Stimulated activated CD8-positive, alpha-beta memory T cell treated with anti-CD3 and anti-CD28 coated beads, Interleukin-12 subunit alpha, Interleukin-12 subunit beta, amount 100 ng/mL, for 24 hours (primary cell): ENCODE data around the gene NACAD.
A peak's percentile ranks its signal among the peaks of the same experiment; 100 is the strongest.

ENCODE experiments used
- DNase-seq: peaks from one replicate; pipeline ENCODE4 v3.0.0-alpha.2; 2020; ENCODE audit errors: extremely low read depth

The NACAD gene

DNA sequence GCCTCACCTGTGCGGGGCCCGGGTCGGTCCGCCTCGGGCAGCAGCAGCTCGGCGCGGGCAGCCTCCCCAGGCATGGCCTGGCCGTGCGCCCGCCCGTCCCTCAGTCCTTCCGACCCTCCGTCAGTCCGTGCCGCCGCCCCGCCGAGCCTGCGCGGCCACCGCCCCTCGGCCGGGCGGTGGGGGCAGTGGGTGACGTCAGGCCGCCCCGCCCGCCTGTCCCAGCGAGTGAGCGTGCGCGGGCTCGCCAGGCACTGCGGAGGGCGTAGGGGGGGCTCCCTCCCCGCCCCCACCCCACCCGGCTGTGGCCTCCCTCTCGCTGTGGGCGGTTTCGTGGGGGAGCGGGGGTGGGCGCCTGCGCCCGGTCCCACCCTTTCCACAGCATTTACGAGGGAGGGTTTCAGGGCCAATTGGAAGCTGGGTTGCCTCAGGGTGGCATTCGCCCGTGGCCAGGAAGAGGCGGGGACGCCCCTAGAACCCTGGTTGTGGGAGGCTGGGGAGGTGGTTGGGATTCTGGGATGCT is at the start of gene NACAD:
NACAD (minus strand) TSS at position 149 of the 520 bp plus-strand sequence; CDS start at position 74, 75 bp downstream.
- no peak for DNase-seq

DNA sequence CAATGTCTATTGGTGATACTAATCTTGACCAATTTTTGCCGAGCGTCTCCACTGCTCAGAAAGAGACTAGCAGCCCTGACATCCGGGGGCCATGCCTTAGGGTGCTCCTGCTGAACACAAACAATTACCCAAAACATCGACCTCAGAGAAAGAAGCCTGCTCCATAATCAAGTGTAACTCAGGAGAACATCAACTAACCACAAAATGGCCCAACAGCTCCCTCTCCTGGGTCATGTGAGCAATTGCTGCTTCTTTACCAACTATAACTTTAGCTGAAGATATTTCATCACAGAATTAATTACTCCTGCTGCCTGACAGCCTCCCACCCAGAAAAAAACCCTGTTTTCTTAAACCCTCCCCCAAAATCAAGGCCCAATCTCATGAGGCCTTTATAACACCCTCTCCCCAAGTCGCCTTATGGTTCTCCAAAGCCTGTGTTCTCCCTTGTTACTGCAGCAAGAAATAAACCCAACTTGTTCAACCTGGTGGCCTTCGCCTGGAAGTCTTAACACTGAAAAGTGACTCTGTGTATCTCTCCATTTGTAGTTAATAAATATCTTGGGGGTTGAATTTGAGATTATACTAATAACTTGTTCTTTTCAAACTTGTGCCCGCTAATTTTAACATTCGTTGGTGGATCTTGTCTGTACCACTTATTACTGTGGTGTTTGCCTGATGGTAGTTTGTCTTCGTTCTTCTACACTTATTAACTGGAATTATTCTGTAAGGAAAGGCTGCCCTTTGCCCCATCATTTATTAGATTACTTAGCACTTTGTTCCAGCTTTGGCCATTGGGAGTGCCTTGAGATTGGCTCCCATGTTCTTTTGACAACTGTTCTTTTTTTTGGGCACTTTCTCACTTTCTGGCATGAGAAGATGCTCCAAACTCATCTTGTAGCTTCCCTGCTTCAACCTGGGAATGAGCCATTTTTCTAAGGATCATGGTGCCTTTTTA is 47.6 kb upstream of the NACAD start:
- peak; percentile 12 for DNase-seq

DNA sequence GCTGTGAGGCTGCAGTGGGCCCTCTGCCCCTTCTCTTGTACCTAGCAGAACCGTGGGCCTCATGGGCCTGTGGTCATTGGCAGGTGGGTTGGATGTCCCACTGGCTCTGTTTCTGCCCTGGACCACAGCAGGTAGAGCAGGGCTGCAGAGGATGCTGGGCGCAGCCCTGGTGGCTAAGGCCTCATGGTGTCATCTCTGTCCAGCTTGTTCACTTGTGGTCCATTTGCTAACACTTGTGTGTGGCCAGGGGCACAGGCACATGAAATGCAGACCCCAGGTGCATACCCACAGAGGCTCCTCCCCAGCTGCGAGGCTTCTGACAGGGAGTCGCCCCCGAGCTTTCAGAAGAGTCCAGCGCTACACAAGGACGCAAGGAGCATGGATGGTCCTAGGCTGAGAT is 45.1 kb upstream of the NACAD start:
- no peak for DNase-seq

DNA sequence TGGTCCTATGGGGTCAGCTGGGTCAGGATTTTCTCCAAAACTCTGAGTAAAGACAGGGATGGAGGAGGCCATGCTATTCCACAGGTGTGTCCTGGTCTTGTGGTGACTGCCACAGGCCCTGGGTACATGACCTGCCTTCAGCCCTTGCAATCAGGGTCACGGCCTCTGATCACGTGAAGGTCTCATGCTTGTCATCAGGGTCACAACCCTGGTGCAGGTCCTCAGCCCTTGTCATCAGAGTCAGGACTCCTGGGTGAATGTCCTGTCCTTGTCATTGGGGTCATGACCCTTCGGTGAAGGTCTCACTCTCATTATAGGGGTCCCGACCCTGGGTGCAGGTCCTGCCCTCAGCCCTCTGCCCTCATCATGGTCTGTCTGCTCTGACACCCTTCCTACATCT is 44.6 kb upstream of the NACAD start:
- no peak for DNase-seq

GRCh38 chr7:45132708-45133320 is 44.0 kb upstream of the NACAD start:
- DNase-seq, result no peak

DNA sequence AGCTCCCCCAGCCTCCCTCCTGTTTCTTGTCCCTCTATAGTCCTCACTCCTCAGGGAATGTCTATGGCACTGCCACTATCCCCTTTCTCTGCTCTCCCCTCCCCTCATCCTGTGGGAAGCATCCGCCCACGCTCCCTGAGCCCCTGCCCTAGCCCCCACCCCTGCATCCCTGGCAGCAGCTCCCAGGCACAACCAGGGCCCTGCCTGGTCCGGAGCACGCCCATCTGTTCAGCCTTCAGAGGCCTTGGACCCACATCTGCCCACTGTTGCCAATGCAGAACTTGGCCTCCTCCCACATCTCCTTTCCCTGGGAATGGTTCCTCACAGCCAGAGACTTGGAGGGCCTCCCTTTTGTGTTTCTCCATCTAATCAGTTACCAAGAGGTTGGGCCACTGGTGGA is 43.1 kb upstream of the NACAD start:
- DNase-seq, result no peak

DNA sequence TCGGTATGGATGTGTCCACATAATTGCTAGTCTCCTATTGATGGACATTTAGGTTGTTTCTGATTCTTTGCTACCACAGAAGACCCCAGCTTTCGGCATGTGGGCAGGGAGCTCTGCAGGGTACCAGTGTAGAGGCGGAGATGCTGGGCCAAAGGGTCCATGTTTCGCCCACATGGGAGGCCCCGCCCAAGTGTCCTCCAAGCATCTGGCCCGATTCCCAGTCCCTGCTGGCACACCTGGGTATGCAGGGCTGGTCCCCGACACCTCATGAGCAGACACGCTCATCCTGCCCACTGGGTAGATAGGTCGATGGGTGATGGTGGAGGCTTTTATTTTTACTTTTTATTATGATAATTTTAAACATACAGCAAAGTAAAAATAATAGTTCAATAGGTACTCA is 42.1 kb upstream of the NACAD start:
- no peak for DNase-seq

GRCh38 chr7:45129906-45130305 is 41.1 kb upstream of the NACAD start:
- DNase-seq, result no peak

DNA sequence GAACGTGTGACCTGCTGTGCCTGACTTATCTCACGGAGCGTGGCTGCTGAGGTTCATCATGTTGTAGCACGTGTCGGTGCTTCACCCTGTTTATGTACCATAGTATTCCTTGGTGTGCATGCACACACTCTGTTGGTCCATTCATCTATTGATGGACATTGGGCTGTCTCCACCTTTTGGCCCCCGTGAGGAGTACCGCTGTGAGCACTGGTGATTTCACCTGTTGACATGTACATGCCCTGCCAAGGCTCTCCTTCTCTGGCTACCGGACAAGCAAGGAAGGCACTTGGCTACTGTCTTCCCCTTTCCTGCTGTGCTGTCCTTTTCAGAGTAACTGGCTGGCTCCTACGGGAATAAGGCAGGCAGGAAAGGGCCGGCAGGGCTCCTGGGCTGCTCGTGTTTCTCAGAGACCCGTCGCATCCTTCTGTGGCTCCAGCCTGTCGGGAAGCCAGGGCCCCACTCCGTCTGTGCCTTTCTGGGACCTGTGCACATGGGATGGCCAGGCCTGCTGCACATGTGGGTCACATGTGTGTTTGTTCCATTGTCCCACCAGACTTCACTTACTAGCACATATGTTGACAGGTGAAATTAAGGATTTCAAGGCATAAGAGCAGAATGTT is 40.5 kb upstream of the NACAD start:
- DNase-seq, result no peak

- DNase-seq, result no peak
Observed at GRCh38 chr7:45126920-45127319, 38.2 kb upstream of the NACAD start.

- no peak for DNase-seq
Observed at GRCh38 chr7:45126201-45126600, 37.4 kb upstream of the NACAD start.

DNA sequence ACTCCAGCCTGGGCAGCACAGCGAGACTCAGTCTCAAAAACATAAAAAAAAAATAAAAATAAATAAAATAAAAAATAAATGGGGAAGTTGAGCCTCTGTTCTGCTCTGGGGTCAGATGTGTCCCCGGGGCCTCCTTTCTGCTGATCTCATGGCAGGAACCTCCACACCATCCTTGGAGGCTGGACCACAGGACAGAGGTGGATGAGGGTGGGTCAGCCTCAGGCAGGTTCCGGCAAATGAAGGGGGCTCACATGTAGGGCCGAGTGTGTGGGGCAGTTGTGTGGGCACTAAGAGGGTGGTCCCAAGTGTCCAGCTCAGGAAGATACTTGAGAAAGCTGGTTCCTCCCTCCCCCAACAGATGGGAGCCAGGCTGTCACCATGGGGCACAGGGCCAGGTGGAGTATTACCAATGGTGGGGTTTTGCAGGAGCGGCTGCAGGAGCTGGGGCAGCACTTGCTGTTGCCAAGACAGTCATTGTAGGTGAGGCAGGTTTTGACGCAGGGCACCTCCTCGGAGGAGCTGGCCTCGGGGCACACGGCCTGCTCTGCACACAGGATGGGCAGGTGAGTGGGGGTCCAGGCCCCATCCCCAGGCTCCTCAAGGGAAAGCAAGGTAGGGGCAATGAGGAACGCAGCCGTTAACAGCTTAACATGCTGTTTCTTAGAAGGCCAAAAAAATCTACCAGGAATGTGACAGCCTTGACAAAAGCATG is 36.6 kb upstream of the NACAD start:
- no peak for DNase-seq

GRCh38 chr7:45123913-45124710 is 35.3 kb upstream of the NACAD start:
- no peak for DNase-seq

DNA sequence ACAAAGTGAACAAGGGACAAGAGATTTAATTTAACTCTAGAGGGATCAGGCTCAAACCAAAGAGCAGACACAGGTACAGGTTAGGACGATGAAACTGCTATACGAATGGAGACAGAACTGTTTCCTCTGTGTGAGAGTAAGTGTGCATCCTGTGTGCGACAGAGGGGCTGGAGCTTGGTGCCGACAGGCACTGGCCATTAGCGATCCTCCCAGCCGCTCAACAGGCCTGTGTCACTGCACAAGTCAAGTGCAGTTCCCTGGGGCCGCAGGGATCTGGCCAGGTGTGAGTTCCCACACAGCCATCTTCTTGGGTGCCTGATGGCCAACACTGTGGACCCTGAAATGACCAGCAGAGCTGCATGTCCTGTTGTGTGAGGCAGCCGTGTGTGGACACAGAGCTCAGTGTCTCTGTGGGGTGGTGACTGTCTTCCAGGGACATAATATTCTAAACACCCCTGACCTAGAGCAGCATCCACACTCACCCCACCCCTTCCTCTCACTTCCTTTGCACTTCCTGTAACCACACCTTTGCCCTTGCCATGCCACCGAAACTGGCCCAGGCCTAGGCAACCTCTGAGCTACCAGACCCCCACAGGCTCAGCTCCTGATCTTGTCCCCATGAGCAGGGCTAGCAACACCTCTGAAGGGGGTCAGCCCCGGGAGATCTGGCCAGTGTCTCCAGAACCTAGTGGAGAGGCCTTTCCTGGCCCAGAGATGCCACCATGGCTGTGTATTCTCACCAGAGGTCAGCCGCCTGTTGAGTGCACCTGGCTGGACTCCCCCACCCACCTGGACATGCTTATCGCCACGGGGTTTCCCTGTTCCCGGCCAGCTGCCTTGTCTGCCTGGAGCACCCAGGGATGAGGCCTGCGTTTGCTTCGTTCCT is 34.4 kb upstream of the NACAD start:
- no peak for DNase-seq

GRCh38 chr7:45119550-45119949 is 30.8 kb upstream of the NACAD start:
- no peak for DNase-seq

DNA sequence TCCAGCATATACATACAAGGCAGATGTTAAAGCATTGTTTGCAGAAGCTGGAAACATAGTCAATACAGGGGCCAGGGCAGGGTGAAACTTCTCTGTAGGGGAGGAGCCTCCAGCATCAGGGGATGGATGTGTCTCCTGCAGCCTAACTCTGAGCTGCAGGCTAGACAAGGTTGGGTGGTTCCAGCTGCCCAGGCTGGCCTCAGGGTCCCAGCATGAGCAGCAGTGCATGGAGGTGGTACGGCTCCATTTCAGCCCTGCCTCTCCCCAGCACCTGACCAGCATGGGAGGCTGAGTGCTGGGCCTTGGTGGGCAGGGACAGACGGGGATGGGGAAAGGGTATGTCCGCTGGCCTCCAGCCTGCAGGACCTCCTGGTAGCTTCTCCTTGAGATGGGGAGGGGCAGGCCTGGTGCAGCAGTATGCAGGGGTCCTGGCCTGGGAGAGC is 30.1 kb upstream of the NACAD start:
- no peak for DNase-seq

- DNase-seq, result no peak
Observed at GRCh38 chr7:45118292-45118691, 29.5 kb upstream of the NACAD start.

DNA sequence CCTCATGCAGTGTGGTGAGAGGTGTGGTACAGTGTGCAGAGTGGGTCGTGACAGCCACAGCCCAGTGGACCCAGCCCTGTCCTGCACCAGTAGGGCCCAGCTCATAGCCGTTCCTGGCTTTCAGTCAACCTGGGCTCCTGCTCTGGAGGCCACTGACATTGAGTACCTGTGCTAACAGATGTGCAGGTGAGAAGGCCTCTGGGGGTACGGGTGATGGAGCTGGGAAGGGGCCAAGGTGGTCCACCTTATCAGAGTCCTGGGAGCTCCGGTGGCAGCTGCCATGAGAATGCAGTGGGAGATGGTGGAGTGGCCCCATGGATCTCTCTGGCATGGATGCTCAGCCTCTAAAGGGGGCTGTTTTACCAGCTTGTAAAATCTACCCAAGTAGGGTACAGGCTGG is 28.8 kb upstream of the NACAD start:
- no peak for DNase-seq

- DNase-seq, result no peak
Observed at GRCh38 chr7:45116048-45116447, 27.3 kb upstream of the NACAD start.

- DNase-seq, result no peak
Observed at GRCh38 chr7:45114926-45115325, 26.2 kb upstream of the NACAD start.
